Inflammatory macrophage (primary cell): Measurements from ENCODE around the gene ADD3.

Experiments used
- DNase-seq, 2 donors: peaks; one replicate each; pipeline ENCODE4 v3.0.0-alpha.2; 2020 to 2022
- total RNA-seq, 18 experiments: gene quantifications; one replicate each; lab custom pipeline; 2026; ENCODE audit warnings: mixed read lengths in 6 of 18, inconsistent platforms in 2 of 18; lab: John Stamatoyannopoulos, UW

Gene ADD3
- 15.7 to 103 (median 61.4) reads per million in 18 experiments for total RNA-seq

- DNase-seq: peak; percentile 72 to 85
These were observed at the start of gene ADD3 for GRCh38 chr10:110007701-110008517. Gene ADD3, plus strand, starts transcription at chr10:110007984. Its CDS starts 92,670 bp downstream, at chr10:110100654.

- DNase-seq: no peak
These were observed 49.7 kb upstream of the ADD3 start for GRCh38 chr10:109958059-109958458.

GRCh38 chr10:109959259-109960145 lies 48.3 kb upstream of the ADD3 start:
- DNase-seq: no peak

GRCh38 chr10:109960682-109961081 lies 47.1 kb upstream of the ADD3 start:
- no peak for DNase-seq

- DNase-seq: no peak
These were observed 46.4 kb upstream of the ADD3 start for GRCh38 chr10:109961174-109962001.

- no peak for DNase-seq
These were observed 45.5 kb upstream of the ADD3 start for GRCh38 chr10:109962247-109962646.

GRCh38 chr10:109963439-109963838 lies 44.3 kb upstream of the ADD3 start:
- no peak for DNase-seq

- DNase-seq: no peak
These were observed 43.5 kb upstream of the ADD3 start for GRCh38 chr10:109964318-109964717.

- DNase-seq: no peak
These were observed 40.6 kb upstream of the ADD3 start for GRCh38 chr10:109966961-109967738.

GRCh38 chr10:109967739-109968088 lies 40.1 kb upstream of the ADD3 start:
- no peak for DNase-seq

- no peak for DNase-seq
These were observed 38.6 kb upstream of the ADD3 start for GRCh38 chr10:109968953-109969759.

GRCh38 chr10:109969760-109970346 lies 37.9 kb upstream of the ADD3 start:
- no peak for DNase-seq

GRCh38 chr10:109971634-109972033 lies 36.1 kb upstream of the ADD3 start:
- no peak for DNase-seq

GRCh38 chr10:109972372-109973001 lies 35.3 kb upstream of the ADD3 start:
- no peak for DNase-seq

GRCh38 chr10:109973326-109973829 lies 34.4 kb upstream of the ADD3 start:
- DNase-seq: no peak

- no peak for DNase-seq
These were observed 33.1 kb upstream of the ADD3 start for GRCh38 chr10:109974504-109975191.

GRCh38 chr10:109975244-109976190 lies 32.3 kb upstream of the ADD3 start:
- DNase-seq: no peak

GRCh38 chr10:109976681-109977080 lies 31.1 kb upstream of the ADD3 start:
- no peak for DNase-seq
